K562 (cell line): ENCODE measurements around the gene USP6.
"Not testable (repeated sequence)": the region's sequence is repeated elsewhere in the genome, so short reads cannot be mapped to it uniquely, and the experiment has no call there.

Experiments
- CBX3 ChIP-seq, 2 experiments: IDR thresholded peaks; 1 replicate in 1 of 2; 2 replicates in 1 of 2; pipeline ENCODE4 v1.6.1; 2012; ENCODE audit warnings: inconsistent platforms in 2 of 2, low read length in 2 of 2, borderline replicate concordance in 1 of 2, control low read depth in 1 of 2
- EHMT2 ChIP-seq: fragments of 450-650 bp; IDR thresholded peaks from 2 replicates; pipeline ENCODE4 v1.6.1; 2018; ENCODE audit warnings: antibody characterized with exemption
- MAZ ChIP-seq, 2 experiments: fragments of 450-650 bp in 1 of 2; sonication (generic) in 1 of 2; formaldehyde crosslinking; IDR thresholded peaks in 1 of 2; conservative IDR thresholded peaks in 1 of 2; 2 replicates each; pipeline versions ENCODE4 v1.4.0 to v1.5.0; 2020; ENCODE audit warnings: mild to moderate bottlenecking in 1 of 2, missing genetic modification reagents in 1 of 2
- RFX5 ChIP-seq: IDR thresholded peaks from 2 replicates; pipeline ENCODE4 v1.6.1; 2011; ENCODE audit warnings: low read depth, mild to moderate bottlenecking, improper control_type of control experiment, low read length
- SMAD4 ChIP-seq: fragments of 250-450 bp; sonication (Bioruptor Pico); conservative IDR thresholded peaks from 2 replicates; pipeline ENCODE4 v1.8.0; 2021; ENCODE audit warnings: inconsistent platforms, mild to moderate bottlenecking, moderate library complexity
- ZKSCAN8 ChIP-seq: fragments of 200-800 bp; sonication (Bioruptor generic); IDR thresholded peaks from 2 replicates; pipeline ENCODE4 v1.6.1; 2016; ENCODE audit warnings: missing genetic modification characterization, missing compliant biosample characterization
- TF ChIP-seq, protein P1 (sequence below), 2 experiments: fragments of 250-450 bp in 1 of 2; fragments of 450-650 bp in 1 of 2; sonication (Bioruptor Pico) in 1 of 2; IDR thresholded peaks; 2 replicates each; pipeline versions ENCODE4 v1.6.1 to v1.8.0; 2016 to 2021; ENCODE audit warnings: mild to moderate bottlenecking in 2 of 2, moderate library complexity in 2 of 2, missing compliant biosample characterization in 1 of 2, missing genetic modification characterization in 1 of 2
- TF ChIP-seq, protein P2 (sequence below): sonication (generic); formaldehyde crosslinking; IDR thresholded peaks from 2 replicates; pipeline ENCODE4 v1.8.0; 2023; ENCODE audit warnings: mild to moderate bottlenecking, missing genetic modification reagents

DNA sequence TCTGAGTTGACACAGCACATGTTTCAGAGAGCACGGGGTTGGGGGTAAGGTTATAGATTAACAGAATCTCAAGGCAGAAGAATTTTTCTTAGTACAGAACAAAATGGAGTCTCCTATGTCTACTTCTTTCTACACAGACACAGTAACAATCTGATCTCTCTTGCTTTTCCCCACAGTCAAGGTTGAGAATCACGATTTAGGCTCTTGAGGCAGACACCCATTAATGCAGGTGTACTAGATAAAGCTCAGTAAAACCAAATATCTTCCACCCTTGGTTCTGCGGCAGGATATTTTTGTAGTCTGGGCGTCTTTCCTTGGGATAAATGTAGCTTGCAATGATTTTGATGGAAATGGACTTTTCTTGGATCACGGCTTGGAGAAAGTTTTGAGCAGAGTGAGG lies 40.4 kb upstream of the USP6 start:
- not testable (repeated sequence) for TF ChIP-seq SMAD4 (CRISPR knock-in tag); CBX3 (IDR thresholded peaks at IDR 0.05; ENCODE audit: borderline replicate concordance in 1 of 2, low read length in 2 of 2); EHMT2; MAZ (CRISPR knock-in tag; conservative IDR thresholded peaks at IDR 0.05 in 1 of 2, IDR thresholded peaks at IDR 0.05 in 1 of 2); ZKSCAN8 (CRISPR knock-in tag); RFX5
- TF ChIP-seq, protein P1, sequence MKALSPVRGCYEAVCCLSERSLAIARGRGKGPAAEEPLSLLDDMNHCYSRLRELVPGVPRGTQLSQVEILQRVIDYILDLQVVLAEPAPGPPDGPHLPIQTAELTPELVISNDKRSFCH (CRISPR knock-in tag; IDR thresholded peaks at IDR 0.05), result not testable (repeated sequence)
- TF ChIP-seq, protein P1 (tag; IDR thresholded peaks at IDR 0.05), result not testable (repeated sequence)
- TF ChIP-seq, protein P2, sequence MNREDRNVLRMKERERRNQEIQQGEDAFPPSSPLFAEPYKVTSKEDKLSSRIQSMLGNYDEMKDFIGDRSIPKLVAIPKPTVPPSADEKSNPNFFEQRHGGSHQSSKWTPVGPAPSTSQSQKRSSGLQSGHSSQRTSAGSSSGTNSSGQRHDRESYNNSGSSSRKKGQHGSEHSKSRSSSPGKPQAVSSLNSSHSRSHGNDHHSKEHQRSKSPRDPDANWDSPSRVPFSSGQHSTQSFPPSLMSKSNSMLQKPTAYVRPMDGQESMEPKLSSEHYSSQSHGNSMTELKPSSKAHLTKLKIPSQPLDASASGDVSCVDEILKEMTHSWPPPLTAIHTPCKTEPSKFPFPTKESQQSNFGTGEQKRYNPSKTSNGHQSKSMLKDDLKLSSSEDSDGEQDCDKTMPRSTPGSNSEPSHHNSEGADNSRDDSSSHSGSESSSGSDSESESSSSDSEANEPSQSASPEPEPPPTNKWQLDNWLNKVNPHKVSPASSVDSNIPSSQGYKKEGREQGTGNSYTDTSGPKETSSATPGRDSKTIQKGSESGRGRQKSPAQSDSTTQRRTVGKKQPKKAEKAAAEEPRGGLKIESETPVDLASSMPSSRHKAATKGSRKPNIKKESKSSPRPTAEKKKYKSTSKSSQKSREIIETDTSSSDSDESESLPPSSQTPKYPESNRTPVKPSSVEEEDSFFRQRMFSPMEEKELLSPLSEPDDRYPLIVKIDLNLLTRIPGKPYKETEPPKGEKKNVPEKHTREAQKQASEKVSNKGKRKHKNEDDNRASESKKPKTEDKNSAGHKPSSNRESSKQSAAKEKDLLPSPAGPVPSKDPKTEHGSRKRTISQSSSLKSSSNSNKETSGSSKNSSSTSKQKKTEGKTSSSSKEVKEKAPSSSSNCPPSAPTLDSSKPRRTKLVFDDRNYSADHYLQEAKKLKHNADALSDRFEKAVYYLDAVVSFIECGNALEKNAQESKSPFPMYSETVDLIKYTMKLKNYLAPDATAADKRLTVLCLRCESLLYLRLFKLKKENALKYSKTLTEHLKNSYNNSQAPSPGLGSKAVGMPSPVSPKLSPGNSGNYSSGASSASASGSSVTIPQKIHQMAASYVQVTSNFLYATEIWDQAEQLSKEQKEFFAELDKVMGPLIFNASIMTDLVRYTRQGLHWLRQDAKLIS (CRISPR knock-in tag), result not testable (repeated sequence)
